AG10803 (cell line): Measurements from ENCODE around the gene ICE2.

Source experiments
- DNase-seq: peaks from one replicate; pipeline ENCODE4 v3.0.0; 2010; ENCODE audit warnings: low read depth
- H3K4me3 ChIP-seq: 2 replicates; pipeline ENCODE4 v1.5.1; 2011; ENCODE audit warnings: mild to moderate bottlenecking, low read length, control low read depth
- TF ChIP-seq, protein P1 (sequence below): conservative IDR thresholded peaks from 2 replicates; pipeline ENCODE4 v1.5.1; 2011; ENCODE audit warnings: mild to moderate bottlenecking, low read length, control low read depth, inconsistent platforms

ICE2 gene

GRCh38 chr15:60496853-60497252 lies 17.9 kb upstream of the ICE2 start:
- TF ChIP-seq, protein P1, sequence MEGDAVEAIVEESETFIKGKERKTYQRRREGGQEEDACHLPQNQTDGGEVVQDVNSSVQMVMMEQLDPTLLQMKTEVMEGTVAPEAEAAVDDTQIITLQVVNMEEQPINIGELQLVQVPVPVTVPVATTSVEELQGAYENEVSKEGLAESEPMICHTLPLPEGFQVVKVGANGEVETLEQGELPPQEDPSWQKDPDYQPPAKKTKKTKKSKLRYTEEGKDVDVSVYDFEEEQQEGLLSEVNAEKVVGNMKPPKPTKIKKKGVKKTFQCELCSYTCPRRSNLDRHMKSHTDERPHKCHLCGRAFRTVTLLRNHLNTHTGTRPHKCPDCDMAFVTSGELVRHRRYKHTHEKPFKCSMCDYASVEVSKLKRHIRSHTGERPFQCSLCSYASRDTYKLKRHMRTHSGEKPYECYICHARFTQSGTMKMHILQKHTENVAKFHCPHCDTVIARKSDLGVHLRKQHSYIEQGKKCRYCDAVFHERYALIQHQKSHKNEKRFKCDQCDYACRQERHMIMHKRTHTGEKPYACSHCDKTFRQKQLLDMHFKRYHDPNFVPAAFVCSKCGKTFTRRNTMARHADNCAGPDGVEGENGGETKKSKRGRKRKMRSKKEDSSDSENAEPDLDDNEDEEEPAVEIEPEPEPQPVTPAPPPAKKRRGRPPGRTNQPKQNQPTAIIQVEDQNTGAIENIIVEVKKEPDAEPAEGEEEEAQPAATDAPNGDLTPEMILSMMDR, result no peak
- no peak for DNase-seq
- no peak overlapping the region for H3K4me3 ChIP-seq

- DNase-seq, result no peak
- no peak overlapping the region for H3K4me3 ChIP-seq
- TF ChIP-seq, protein P1, result no peak
These were observed 15.2 kb upstream of the ICE2 start for GRCh38 chr15:60494108-60494507.

DNA sequence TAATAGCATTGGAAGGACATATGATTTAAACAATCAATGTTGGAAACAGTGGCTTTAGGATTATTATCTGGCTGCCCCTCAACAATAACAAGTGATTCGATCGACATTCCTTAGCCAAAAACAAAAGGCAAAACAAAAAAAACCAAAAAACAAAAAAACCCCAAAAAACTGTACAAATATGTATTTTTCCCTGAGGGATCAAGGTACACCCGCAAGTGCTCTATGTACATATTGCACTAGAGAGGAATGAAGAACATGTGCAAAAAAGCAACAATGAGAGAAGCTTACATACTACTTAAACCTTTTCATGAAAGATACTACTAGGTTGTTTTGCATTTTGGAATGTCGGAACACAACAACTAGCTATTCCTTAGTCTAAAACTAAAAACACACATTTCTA lies 14.2 kb upstream of the ICE2 start:
- TF ChIP-seq, protein P1, result no peak
- H3K4me3 ChIP-seq, result no peak overlapping the region
- DNase-seq, result no peak

- DNase-seq, result no peak
- TF ChIP-seq, protein P1, result no peak
- H3K4me3 ChIP-seq, result no peak overlapping the region
These were observed 7.8 kb upstream of the ICE2 start for GRCh38 chr15:60486742-60487141.

- H3K4me3 ChIP-seq, result no peak overlapping the region
- TF ChIP-seq, protein P1, result no peak
- DNase-seq, result no peak
These were observed 6.6 kb upstream of the ICE2 start for GRCh38 chr15:60485365-60486055.

DNA sequence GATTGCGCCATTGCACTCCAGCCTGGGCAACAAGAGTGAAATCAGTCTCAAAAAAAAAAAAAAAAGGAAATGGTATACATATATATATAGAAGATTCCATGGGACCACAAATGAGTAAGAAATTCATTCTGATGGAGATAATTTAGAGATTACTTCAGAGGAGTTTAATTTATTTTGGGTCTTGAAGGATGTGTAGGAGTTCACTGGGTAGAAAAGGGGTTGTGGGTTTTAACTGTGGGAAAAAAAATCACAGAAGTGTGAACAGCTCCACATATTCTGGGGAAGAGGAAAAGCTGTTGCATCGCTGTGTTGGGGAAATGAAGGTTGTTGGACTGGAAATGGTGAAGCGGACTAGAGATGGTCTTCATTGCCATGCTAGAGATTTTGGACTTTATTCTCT lies 4.1 kb upstream of the ICE2 start:
- TF ChIP-seq, protein P1, result no peak
- no peak overlapping the region for H3K4me3 ChIP-seq
- DNase-seq, result no peak

GRCh38 chr15:60480888-60481287 lies 1.9 kb upstream of the ICE2 start:
- DNase-seq, result no peak
- no peak overlapping the region for H3K4me3 ChIP-seq
- TF ChIP-seq, protein P1, result no peak
